GM08714 (cell line): ENCODE results near the gene HPCA.

Experiments used
- H3K4me3 ChIP-seq: fragments of 200-500 bp; sonication (Bioruptor generic); 2 replicates; pipeline ENCODE4 v1.5.1; 2014; ENCODE audit warnings: mild to moderate bottlenecking, low read length, inconsistent platforms
- ZNF274 ChIP-seq: IDR thresholded peaks from 2 replicates; pipeline ENCODE4 v1.6.1; 2012; ENCODE audit warnings: mild to moderate bottlenecking, low read depth, low read length

HPCA gene

DNA sequence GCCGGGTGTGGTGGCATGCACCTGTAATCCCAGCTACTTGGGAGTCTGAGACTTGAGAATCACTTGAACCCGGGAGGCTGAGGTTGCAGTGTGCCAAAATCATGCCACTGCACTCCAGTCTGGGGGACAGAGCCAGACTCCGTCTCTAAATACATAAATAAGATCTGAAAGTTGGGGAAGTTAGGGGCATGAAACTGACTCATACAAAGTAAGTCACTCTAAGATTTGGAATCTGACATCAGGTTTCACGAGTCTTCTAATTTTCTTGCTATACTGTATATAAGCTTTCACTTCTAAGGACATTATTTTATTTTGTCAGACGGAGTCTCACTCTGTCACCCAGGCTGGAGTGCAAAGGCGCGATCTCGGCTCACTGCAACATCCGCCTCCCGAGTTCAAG, 48.2 kb downstream of the HPCA start:
- no peak for TF ChIP-seq ZNF274
- H3K4me3 ChIP-seq, result no peak overlapping the region

DNA sequence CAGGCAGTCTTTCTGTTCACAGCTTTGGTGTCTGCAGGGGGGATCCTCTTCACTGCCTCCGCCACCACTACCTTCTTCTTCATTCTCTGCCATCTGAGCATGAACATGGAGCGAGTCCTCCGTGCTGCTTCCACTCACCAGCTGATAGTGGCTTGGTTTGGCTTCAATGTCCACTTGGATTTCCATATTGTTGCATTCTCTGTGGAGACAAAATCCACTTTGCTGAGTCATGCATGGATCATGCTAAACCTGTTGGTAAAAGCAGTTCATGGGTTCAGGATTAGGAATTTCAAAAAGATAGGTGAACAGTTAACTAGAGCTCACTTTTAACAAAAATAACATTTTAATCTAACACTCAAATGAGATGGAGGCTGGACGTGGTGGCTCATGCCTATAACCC, 50.8 kb downstream of the HPCA start:
- TF ChIP-seq ZNF274, result no peak
- no peak overlapping the region for H3K4me3 ChIP-seq

DNA sequence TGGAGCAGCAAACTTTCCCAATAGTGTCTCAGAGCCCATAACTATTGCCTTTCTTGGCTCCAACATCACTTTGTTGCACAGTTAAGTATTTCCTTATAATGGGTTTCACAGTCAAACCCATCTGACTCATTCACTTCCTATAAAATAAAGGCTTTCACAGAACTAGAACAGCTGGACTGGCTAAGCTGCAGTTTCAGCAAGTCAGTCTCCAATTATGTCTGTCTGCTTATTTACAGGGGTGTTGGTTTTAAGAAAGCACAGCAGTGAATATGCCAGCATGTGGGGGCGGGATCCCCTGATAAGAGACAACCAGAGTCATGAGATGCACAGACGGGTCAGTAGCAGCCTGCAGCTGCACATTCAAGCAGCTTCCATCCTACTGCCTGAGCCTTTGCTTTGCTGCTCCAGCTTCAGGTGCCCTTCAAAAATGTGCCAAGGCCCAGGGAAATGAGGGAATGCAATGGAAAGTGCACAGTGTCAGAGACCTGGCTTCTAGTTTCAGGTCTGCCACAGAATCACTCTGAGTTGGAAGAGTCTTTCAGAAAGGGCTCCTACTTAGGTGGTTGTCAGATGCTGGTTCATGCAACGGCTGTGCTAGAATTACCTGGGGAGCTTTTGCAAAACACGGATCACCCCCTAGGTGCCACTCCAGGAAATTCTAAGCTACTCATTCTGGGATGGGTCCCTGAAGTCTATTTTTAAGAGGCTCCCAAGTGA, 53.5 kb downstream of the HPCA start:
- TF ChIP-seq ZNF274, result no peak
- H3K4me3 ChIP-seq, result no peak overlapping the region

DNA sequence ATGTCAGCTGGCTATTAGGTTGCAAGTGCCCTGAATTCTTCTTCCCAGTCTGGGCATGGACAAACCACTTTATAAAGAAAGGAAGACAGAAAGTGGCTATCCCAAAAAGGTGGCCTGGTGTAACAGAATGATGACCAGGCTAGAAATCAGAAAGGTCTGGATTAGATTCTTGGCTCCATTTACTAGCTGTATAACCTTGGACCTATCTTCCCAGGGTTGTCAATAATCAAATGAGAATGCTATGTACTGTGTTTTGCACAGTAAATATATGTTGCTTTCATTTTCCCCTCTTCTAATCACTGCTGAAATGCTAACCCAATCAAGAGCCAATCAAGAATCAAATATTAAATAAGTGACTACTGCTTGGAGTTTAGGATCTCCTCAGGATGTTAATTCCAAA, 57.9 kb downstream of the HPCA start:
- no peak for TF ChIP-seq ZNF274
- H3K4me3 ChIP-seq, result no peak overlapping the region
